ENCODE data around the gene FBXL2. TPM values are rescaled to one million over a fixed set of nuclear protein-coding genes. Genes with fewer than 3 reads are reported as not detected.

The FBXL2 gene, protein sequence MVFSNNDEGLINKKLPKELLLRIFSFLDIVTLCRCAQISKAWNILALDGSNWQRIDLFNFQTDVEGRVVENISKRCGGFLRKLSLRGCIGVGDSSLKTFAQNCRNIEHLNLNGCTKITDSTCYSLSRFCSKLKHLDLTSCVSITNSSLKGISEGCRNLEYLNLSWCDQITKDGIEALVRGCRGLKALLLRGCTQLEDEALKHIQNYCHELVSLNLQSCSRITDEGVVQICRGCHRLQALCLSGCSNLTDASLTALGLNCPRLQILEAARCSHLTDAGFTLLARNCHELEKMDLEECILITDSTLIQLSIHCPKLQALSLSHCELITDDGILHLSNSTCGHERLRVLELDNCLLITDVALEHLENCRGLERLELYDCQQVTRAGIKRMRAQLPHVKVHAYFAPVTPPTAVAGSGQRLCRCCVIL
- total RNA-seq: 1 to 10 TPM in 3 of 4 donors, under 1 TPM in 1; 0.76 to 6.0 (median 3.0) TPM

DNA sequence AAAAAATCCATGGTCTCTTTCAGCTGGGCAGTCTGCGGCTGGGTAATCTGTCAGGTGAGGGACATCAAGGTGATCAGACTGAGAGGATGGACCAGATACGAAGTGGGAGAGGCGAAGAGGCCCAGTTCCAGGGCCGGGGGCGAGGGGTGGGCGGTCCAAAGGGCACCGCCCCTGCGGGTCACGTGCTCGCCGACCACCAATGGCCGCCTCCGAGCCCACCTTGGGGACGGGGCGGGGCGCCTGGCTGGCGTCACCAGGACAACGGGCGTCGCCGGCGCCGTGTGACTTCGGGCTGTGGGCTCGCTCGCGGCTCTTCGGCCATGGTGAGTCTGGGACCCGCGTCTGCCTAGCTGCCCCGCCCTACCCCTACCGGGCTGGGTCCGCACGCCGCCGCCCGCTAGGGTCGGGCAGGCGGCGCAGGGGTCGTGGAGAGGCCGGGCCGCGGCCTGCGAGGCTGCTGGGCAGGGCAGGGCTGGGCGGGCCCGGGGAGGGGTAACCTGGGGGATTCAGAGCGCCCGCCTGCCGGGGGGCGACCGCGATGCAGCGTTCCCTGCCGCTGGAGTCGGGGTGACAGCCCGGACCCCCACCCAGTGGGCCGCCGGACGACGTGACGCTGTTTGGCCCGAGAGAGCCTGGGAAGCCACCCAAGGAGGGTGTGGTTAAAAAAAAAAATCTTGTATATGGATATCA is at the start of gene FBXL2:
FBXL2 (plus strand) TSS at position 250 of the 690 bp plus-strand sequence; CDS start at position 321, 71 bp downstream.
- TF ChIP-seq, protein P1, sequence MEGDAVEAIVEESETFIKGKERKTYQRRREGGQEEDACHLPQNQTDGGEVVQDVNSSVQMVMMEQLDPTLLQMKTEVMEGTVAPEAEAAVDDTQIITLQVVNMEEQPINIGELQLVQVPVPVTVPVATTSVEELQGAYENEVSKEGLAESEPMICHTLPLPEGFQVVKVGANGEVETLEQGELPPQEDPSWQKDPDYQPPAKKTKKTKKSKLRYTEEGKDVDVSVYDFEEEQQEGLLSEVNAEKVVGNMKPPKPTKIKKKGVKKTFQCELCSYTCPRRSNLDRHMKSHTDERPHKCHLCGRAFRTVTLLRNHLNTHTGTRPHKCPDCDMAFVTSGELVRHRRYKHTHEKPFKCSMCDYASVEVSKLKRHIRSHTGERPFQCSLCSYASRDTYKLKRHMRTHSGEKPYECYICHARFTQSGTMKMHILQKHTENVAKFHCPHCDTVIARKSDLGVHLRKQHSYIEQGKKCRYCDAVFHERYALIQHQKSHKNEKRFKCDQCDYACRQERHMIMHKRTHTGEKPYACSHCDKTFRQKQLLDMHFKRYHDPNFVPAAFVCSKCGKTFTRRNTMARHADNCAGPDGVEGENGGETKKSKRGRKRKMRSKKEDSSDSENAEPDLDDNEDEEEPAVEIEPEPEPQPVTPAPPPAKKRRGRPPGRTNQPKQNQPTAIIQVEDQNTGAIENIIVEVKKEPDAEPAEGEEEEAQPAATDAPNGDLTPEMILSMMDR (IDR thresholded peaks at IDR 0.05): no peak
- TF ChIP-seq POLR2A (IDR thresholded peaks at IDR 0.05): no peak
- DNase-seq (ENCODE audit: low spot score in 2 of 2): no peak
- WGBS, 2 donors: 2% methylated on average over 36 to 38 of the region's 63 CpGs
- intact Hi-C loops (cut with DNase I; ENCODE audit: low total_unique reads): no loop called here
- H3K4me3 ChIP-seq (ENCODE audit: low read depth, poor library complexity, severe bottlenecking): peak within 1 kb of the TSS; percentile 87

DNA sequence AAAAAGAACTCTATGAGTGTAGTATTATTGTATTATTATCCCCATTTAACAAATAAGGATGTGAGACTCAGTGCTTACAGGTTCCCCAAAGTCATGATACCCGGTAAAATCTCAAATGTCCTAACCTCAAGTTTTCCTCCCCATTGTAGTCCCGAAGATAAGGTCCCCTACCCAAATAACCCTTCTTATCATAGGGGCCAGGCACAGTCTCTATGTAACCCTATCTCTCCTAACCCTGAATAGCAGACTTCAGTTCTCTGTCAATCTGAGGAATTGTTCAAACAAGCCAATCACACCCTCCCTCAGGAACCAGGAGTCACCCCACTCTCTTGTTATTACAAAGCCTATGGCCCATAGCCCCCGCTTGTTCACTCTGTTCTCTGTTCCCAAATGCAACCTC is 48.2 kb upstream of the FBXL2 start:
- no peak overlapping the region for H3K4me3 ChIP-seq (ENCODE audit: low read depth, poor library complexity, severe bottlenecking)
- WGBS, 2 donors: 92 to 97% methylated on average over 3 of the region's 3 CpGs
- intact Hi-C loops (cut with DNase I; ENCODE audit: low total_unique reads): no loop called here
- no peak for TF ChIP-seq POLR2A (IDR thresholded peaks at IDR 0.05)
- no peak for DNase-seq (ENCODE audit: low spot score in 2 of 2)

DNA sequence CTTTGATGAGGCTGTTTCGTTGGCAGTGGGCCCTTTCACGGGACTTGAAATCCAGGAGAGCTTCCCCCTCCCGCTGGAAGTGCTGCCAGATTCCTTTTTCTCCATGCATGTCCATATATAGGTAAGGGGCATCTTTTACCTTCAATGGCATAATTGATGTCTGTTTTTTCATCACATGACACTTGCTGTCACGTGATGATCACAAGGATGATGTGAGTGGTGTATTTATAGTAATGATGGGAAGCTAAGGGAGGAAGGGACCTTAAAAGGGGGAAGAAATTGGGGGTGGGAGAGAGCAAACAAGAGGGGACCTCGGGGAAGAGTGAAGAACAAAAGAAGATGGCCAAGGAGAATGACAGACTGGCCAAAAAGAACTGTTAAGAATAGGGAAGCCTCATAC is 47.3 kb upstream of the FBXL2 start:
- DNase-seq (ENCODE audit: low spot score in 2 of 2): no peak
- WGBS, 2 donors: 38 to 39% methylated on average over 5 of the region's 5 CpGs
- intact Hi-C loops (cut with DNase I; ENCODE audit: low total_unique reads): no loop called here
- TF ChIP-seq, protein P1 (IDR thresholded peaks at IDR 0.05): no peak
- TF ChIP-seq POLR2A (IDR thresholded peaks at IDR 0.05): no peak
- H3K4me3 ChIP-seq (ENCODE audit: low read depth, poor library complexity, severe bottlenecking): no peak overlapping the region

DNA sequence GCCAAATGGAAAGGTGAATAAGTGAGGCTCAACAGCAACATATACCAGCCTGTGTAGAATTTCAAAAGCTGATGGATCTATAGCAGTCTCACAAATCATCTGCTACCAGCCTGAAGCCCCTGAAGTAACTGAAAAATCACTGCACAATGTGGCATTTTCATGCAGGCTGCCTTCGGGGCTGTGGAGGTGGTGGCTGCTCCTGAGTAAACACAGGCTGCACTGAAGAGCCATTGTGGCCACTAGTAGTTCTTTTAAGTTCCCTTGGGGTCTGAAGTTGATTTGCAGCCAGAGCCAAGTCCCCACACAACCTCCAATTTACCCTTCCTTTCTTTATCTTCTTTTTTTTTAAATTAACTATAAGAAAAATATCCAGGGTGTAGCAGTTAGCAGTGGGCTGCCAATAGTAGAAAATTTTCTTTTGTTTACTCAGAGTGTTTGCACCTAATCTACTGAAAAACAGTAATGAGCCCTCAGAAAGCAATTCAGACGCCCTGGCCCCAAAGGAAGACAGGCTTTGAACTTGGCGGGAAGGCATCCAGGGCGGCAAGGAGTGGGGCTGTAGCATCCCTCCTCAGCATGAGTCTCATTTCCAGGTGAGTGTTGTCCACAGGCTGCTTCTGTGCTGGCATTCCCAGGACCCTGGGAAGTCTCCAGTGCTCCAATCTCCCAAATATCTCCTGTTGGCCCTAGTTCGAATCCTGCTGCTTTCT is 45.3 kb upstream of the FBXL2 start:
- WGBS, 2 donors: 58 to 63% methylated on average over 5 of the region's 5 CpGs
- no peak overlapping the region for H3K4me3 ChIP-seq (ENCODE audit: low read depth, poor library complexity, severe bottlenecking)
- DNase-seq (ENCODE audit: low spot score in 2 of 2): no peak
- TF ChIP-seq, protein P1 (IDR thresholded peaks at IDR 0.05): no peak
- no peak for TF ChIP-seq POLR2A (IDR thresholded peaks at IDR 0.05)
- intact Hi-C loops (cut with DNase I; ENCODE audit: low total_unique reads): no loop called here

DNA sequence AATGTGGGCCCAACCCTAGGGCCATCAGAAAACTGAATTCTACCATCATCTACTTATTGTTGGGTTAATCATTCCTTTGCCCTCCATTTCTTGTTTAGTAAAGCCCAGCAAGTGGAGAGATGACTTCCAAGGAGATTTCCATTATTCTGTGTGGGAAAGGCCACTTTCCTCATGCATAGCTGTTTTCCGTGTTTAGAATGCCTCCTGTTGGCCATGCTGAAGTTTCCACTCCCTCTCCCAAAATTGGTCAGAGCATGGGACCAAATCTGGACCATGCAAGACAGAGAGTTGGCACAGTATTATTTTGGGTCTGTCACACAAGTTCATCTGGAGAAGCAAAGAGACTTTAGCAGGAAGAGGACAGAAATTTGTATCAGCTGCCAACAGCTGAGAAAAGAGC is 43.4 kb upstream of the FBXL2 start:
- 89 to 100% methylated on average over 1 of the region's 1 CpG for WGBS, 2 donors
- no peak overlapping the region for H3K4me3 ChIP-seq (ENCODE audit: low read depth, poor library complexity, severe bottlenecking)
- DNase-seq (ENCODE audit: low spot score in 2 of 2): no peak
- intact Hi-C loops (cut with DNase I; ENCODE audit: low total_unique reads): no loop called here
- TF ChIP-seq, protein P1 (IDR thresholded peaks at IDR 0.05): no peak
- TF ChIP-seq POLR2A (IDR thresholded peaks at IDR 0.05): no peak

DNA sequence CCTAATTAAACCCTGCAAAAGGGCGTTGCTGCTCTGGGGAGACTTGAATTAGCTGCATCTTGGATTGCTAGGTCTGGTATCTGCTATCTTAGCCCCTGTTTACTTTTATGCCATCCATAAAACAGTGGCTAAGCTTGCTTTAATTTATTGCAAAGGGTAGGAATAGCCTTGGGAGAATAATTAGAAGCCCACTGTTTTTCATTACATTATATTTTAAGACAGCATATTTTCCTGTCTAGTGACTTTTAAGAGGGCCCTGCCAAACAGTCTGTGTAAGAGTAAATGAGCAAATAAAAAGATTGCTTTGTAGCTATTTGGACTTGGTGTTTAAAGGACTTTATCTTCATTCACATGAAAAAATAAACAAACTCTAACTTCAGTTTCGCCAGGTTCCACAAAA is 41.2 kb upstream of the FBXL2 start:
- no peak overlapping the region for H3K4me3 ChIP-seq (ENCODE audit: low read depth, poor library complexity, severe bottlenecking)
- TF ChIP-seq POLR2A (IDR thresholded peaks at IDR 0.05): no peak
- TF ChIP-seq, protein P1 (IDR thresholded peaks at IDR 0.05): no peak
- DNase-seq (ENCODE audit: low spot score in 2 of 2): no peak
- whole genome bisulfite sequencing, 2 donors: 60 to 77% methylated on average over 2 of the region's 2 CpGs
- intact Hi-C loops (cut with DNase I; ENCODE audit: low total_unique reads): no loop called here
